Measurements from ENCODE around the gene INVS.

DNA sequence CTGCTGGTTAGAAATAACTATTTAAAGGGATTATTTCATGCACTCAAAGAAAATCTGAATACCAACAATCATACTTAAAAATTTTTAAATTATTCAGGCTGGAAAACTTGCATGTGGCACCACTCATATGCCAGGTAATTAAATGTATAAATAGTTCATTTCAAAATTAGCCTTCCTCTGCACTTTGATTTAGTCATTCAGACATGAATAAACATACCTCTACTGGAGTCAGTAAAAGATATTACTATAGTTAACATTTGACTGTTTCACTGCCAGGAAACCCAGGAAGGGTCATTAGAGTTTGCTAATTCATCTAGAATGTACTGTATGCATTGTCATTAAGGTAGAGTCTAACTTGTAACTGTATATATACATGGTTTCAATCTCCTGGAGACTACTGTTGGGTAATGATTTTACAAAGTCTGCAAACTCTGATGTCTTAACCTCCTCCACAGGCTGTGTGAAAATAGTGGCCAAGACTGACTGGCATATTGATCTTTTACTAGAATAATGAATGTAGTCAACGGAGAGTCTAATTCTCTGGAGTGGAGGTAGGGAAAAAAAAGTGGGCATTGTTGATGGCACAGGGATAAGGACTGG lies 210.0 kb downstream of the INVS start:
- TF ChIP-seq, protein P1, sequence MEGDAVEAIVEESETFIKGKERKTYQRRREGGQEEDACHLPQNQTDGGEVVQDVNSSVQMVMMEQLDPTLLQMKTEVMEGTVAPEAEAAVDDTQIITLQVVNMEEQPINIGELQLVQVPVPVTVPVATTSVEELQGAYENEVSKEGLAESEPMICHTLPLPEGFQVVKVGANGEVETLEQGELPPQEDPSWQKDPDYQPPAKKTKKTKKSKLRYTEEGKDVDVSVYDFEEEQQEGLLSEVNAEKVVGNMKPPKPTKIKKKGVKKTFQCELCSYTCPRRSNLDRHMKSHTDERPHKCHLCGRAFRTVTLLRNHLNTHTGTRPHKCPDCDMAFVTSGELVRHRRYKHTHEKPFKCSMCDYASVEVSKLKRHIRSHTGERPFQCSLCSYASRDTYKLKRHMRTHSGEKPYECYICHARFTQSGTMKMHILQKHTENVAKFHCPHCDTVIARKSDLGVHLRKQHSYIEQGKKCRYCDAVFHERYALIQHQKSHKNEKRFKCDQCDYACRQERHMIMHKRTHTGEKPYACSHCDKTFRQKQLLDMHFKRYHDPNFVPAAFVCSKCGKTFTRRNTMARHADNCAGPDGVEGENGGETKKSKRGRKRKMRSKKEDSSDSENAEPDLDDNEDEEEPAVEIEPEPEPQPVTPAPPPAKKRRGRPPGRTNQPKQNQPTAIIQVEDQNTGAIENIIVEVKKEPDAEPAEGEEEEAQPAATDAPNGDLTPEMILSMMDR (IDR thresholded peaks at IDR 0.05) = no peak
- no peak for TF ChIP-seq POLR2A (IDR thresholded peaks at IDR 0.05)
